Endothelial cell of umbilical vein (primary cell): ENCODE measurements around the gene ZNRF1.

Experiments
- CTCF ChIP-seq, 2 donors: IDR thresholded peaks; 1 replicate in 1 of 2; 2 replicates in 1 of 2; pipeline ENCODE4 v1.5.1; 2011; ENCODE audit warnings: low read length in 2 of 2, mild to moderate bottlenecking in 2 of 2, moderate library complexity in 2 of 2, control low read depth in 1 of 2, inconsistent platforms in 1 of 2, low read depth in 1 of 2; ENCODE audit not compliant: insufficient read depth in 1 of 2; ENCODE audit errors: extremely low read depth in 1 of 2
- EZH2 ChIP-seq: IDR thresholded peaks from 2 replicates; pipeline ENCODE4 v1.6.1; 2012; ENCODE audit warnings: borderline replicate concordance, low read depth, mild to moderate bottlenecking, moderate library complexity, low read length, inconsistent platforms; ENCODE audit not compliant: severe bottlenecking
- MAX ChIP-seq: IDR thresholded peaks from 2 replicates; pipeline ENCODE4 v1.6.1; 2011; ENCODE audit not compliant: insufficient read depth, insufficient read length
- POLR2AphosphoS5 ChIP-seq: IDR thresholded peaks from 2 replicates; pipeline ENCODE4 v1.6.1; 2012; ENCODE audit warnings: low read depth, mild to moderate bottlenecking, control low read depth, low read length, moderate library complexity; ENCODE audit not compliant: insufficient read depth

- TF ChIP-seq EZH2 (no peak), CTCF (IDR thresholded peaks at IDR 0.05; ENCODE audit: extremely low read depth in 1 of 2, insufficient read depth in 1 of 2, low read depth in 1 of 2, low read length in 2 of 2) (no peak), POLR2AphosphoS5 (no peak), MAX (no peak)
These were observed 153.0 kb downstream of the ZNRF1 start for GRCh38 chr16:75151798-75152197.
